GM21723 (cell line): ENCODE results near the gene WEE1.
A peak's percentile ranks its signal among the peaks of the same experiment; 100 is the strongest.
"Not testable (repeated sequence)": the region's sequence is repeated elsewhere in the genome, so short reads cannot be mapped to it uniquely, and the experiment has no call there.

Experiments
- ATAC-seq: cut with Tn5 transposase; IDR thresholded peaks from one replicate; pipeline ENCODE4 v1.9.1; 2021; ENCODE audit warnings: mild to moderate bottlenecking, moderate library complexity; ENCODE audit not compliant: unreplicated experiment

Gene WEE1

GRCh38 chr11:9619004-9619403, 45.5 kb downstream of the WEE1 start:
- ATAC-seq, result no peak

DNA sequence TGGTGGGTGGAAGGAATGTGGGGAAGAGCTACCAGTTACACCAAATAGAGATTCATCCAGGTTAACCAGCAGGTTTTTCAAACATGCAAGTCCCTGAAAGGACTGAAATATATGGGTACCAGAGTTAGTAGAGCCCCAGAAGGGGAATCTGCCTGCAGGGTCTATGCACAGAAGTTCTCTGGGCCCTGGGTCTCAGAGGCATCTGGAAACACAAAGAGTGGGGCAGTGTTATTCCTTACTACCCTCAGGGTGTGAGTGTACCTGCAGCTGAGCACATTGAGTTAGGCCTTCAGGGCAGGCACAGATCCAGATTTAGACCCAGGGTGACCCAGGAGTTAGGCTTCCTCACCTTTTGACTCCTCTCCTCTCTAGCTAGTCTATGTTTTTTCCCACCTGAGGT, 46.5 kb downstream of the WEE1 start:
- no peak for ATAC-seq

DNA sequence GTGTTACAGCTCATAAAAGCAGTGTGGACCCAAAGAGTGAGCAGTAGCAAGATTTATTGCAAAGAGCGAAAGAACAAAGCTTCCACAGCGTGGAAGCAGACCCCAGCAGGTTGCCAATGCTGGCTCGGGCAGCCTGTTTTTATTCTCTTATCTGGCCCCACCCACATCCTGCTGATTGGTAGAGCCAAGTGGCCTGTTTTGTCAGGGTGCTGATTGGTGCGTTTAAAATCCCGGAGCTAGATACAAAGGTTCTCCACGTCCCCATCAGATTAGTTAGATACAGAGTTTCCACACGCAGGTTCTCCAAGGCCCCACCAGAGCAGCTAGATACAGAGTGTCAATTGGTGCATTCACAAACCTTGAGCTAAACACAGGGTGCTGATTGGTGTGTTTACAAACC, 48.9 kb downstream of the WEE1 start:
- not testable (repeated sequence) for ATAC-seq

DNA sequence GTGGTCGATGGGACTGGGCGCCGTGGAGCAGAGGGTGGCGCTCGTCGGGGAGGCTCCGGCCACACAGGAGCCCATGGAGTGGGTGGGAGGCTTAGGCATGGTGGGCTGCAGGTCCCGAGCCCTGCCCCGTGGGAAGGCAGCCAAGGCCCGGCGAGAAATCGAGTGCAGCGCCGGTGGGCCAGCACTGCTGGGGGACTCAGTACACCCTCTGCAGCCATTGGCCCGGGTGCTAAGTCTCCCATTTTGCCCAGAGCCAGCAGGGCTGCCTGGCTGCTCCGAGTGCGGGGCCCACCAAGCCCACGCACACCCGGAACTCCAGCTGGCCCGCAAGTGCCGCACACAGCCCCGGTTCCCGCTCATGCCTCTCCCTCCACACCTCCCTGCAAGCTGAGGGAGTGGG, 49.6 kb downstream of the WEE1 start:
- ATAC-seq, result not testable (repeated sequence)

DNA sequence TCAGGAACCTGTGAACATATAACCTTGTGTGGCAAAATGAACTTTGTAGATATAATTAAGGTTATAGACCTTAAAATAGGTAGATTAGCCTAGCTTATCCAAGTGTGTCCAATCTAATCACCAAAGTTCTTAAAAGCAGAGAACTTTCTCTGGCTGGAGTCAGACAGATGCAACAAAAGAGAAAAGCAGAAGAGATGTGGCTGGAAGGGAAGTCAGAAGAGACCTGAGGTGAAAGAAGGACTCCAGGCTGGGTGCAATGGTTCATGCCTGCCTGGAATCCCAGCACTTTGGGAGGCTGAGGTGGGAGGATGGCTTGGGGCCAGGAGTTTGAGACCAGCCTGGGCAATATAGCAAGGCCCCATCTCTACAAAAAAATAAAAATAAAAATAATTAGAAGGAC, 51.0 kb downstream of the WEE1 start:
- ATAC-seq, result no peak

DNA sequence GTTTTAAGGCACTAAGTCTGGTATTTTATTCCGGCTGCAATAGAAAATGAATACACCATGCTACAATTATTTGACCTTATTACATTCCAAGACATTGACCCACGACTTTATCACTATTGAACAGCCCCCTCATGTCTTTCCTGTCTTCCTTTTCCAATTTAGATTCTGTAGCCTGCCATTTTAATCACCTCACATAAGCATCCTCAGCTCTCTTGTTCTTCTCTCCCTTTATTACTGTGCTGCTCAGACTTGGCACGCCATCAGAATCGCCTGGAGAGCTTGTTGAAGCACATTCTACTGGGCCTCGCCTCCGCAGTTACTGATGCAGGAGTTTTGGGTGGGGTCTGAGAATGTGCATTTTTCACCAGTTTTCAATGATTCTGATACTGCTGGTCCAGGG, 51.7 kb downstream of the WEE1 start:
- no peak for ATAC-seq

- no peak for ATAC-seq
Observed at GRCh38 chr11:9625728-9626127, 52.3 kb downstream of the WEE1 start.

DNA sequence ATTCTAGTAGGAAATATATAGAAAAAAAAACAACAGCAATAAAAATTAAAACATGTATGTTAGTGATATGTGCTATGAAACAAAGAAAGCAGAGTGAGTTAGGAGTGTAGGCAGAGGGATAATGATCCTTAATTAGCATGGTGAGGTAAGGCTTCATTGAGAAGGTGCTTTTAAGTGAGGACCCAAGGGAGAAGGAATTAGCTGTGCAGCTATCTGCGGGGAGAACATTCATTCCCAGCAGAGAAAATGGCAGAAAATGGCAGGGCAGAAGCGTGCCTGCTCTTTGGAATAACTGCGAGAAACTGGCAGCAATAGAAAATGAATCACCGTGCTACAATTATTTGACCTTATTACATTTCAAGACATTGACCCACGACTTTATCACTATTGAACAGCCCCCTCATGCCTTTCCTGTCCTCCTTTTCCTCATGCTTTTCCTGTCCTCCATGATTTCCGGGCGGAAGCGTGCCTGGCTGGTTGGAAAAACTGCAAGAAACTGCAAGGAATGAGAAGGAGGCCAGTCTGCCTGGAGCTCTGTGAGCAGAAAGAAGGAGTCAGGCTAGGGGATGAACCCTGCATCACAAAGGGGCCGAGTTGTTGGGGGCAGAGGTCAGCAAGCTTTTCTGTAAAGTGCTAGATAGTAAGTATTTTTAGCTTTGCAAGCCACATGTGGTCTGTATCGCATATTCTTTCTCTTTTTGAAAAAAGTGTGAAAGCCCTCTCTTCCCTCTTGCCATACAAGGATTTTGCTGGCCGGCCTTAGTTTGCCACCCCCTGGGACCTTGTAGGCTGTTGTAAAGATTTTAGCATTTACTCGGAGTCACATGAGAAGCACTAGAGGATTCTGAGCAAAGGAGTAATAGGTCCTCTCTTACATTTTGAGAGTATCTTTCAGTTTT, 53.3 kb downstream of the WEE1 start:
- ATAC-seq, result peak; percentile 58

GRCh38 chr11:9629064-9629463, 55.6 kb downstream of the WEE1 start:
- ATAC-seq, result no peak

- no peak for ATAC-seq
Observed at GRCh38 chr11:9633679-9634078, 60.2 kb downstream of the WEE1 start.

- no peak for ATAC-seq
Observed at GRCh38 chr11:9636691-9637090, 63.2 kb downstream of the WEE1 start.

GRCh38 chr11:9639099-9639498, 65.6 kb downstream of the WEE1 start:
- no peak for ATAC-seq
